H54 (cell line): ENCODE data around the gene KATNB1.

ENCODE experiments used
- DNase-seq: peaks from one replicate; pipeline ENCODE4 v3.0.0; 2011; ENCODE audit warnings: low spot score, mixed read lengths; ENCODE audit not compliant: insufficient read length
- FAIRE-seq: peaks from 3 replicates; lab custom pipeline; 2011; peaks lifted over from hg19 to GRCh38; lab: Jason Lieb, UNC
- POLR2A ChIP-seq: IDR thresholded peaks from 2 replicates; pipeline ENCODE4 v1.6.1; 2011; ENCODE audit warnings: low read depth, mild to moderate bottlenecking, low read length

KATNB1 gene, protein sequence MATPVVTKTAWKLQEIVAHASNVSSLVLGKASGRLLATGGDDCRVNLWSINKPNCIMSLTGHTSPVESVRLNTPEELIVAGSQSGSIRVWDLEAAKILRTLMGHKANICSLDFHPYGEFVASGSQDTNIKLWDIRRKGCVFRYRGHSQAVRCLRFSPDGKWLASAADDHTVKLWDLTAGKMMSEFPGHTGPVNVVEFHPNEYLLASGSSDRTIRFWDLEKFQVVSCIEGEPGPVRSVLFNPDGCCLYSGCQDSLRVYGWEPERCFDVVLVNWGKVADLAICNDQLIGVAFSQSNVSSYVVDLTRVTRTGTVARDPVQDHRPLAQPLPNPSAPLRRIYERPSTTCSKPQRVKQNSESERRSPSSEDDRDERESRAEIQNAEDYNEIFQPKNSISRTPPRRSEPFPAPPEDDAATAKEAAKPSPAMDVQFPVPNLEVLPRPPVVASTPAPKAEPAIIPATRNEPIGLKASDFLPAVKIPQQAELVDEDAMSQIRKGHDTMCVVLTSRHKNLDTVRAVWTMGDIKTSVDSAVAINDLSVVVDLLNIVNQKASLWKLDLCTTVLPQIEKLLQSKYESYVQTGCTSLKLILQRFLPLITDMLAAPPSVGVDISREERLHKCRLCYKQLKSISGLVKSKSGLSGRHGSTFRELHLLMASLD

DNA sequence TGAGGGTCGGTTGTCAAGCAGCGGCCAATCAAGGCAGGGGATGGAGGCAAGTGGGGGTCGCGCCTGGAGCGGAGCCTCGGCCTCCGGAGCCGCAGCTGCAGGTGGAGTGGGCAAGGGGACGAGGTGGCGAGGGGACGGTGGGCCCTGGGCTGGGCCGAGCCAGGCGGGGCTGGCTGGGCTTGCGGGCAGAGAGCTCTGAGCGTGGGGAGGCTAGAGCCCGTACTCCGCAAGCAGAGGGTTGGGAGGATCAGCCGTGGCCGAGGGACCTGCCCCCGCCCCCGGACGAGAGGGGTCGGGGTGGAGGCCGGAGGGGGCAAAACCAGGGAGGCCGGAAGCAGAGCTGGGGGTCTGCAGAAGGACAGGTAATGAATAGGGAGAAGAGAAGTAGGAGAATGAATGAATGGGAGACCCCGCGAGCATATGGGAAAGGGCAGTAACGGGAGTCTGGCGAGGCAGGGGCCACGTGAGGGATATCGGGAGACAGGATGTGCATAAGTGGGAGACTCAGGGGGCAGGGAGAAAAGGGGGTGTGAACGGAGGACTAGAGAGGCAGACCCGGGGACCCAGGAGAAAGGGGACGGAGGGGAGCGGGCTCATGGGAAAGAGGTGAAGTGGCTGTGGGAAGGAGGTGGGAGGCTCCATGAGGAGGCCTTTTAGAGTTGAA is at the start of gene KATNB1:
TSS of gene KATNB1 (plus strand) at position 16 of the 664 bp plus-strand sequence. CDS start 1,474 bp downstream, outside the sequence.
- TF ChIP-seq POLR2A: 0 out of 2 replicates have a peak, but pooled peaks have one; percentile 17
- no peak for FAIRE-seq
- no peak for DNase-seq

DNA sequence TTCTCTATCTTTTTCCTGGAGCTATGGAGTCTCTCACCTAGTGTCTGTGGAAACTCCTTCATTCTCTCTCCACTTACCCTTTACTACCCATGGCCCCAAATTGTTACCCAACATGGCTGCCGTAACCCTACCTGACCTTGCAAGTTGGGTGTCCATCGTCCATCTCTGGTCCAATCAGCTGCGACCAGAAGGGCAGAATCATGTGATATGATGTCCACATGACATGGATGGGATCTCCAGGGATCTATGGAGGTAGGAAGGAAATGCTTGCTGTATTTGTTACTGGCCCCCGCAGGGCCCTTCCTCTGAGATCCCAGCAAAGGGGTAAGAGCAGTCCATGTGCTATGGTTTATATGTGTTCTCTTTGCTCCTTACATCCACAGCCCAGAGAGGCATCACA is 49.0 kb upstream of the KATNB1 start:
- FAIRE-seq (no peak), DNase-seq (no peak)
- no peak for TF ChIP-seq POLR2A

DNA sequence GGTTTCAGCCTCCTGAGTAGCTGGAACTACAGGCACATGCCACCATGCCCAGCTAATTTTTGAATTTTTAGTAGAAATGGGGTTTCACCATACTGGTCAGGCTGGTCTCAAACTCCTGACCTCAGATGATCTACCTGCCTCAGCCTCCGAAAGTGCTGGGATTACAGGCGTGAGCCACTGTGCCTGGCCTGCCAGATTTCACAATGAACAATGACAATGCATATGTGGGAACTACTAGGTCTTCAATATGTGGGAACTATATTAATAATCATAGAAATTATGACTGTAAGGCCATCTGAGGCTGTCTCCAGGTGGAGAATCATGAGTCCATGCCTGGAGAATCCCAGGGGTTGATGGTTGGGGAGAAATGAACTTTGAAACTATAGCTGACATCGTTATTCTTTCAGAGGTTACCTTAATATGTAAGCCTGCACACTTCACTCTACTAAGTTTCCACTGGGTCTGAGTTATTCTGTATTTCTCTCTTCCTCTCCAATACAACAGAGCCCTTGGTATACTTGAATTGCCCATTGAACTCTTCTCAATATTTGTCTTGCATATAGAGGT is 48.1 kb upstream of the KATNB1 start:
- FAIRE-seq (no peak), DNase-seq (no peak)
- TF ChIP-seq POLR2A: no peak

DNA sequence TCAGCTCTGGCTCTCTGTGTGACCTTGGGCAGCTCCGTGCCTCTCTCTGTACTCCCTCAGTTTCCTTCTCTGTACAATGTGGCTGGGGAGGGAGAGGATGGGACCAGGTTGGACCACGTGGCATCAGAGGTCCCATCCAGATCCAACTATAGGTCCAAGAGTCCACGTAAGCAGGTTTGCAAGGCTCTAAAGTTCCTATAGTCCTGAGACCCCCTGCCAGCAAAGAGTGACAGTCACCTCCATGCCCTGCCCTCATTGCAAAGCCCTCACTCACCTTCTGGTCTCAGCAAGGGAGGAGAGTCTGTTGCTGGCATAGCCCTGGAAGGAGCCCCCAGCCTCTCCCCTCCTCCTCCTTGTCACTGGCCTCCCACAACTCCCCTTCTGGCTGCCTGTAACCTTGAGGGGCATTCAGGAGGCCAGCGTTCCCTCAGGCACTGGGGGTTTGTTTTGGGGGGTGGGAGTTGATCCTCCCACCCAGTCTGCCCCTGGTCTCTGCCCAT is 47.0 kb upstream of the KATNB1 start:
- DNase-seq: no peak
- no peak for FAIRE-seq
- no peak for TF ChIP-seq POLR2A

DNA sequence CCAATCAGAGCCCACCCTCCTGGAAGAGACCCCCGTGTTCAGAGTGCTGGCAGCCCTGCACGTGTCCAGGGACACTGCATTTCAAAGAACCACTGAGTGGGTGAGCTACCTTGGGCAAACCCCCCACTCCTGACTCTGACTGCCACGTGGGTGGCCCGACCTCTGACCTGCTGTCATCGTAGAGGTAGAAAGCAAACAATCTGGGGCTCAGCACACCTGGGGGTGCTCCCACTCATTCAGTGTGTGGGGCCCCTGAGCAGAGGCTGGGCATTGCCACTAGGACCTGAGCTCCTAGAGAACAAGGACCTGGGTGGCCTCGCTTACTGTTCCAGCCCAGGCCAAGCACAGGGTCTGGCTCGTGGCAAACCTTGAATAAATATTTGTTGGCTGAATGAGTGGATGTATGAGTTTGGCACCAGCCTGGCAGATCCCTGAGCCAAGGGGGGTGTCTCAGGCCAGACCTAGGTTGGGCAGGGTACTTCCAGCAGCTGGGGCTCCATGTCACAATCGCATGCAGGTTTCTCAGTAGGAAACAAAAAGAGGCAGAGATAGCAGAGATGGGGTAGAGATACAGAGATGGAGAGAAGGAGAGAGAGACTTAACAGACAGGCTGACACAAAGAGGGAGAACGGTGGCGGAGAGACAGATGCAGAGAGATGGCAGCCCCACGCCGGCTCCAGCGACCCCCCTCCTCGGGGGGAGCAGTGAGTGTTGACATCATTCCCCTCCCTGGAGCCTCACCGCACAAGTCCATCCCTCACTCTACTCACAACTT is 46.4 kb upstream of the KATNB1 start:
- FAIRE-seq (no peak), DNase-seq (no peak)
- TF ChIP-seq POLR2A: no peak

DNA sequence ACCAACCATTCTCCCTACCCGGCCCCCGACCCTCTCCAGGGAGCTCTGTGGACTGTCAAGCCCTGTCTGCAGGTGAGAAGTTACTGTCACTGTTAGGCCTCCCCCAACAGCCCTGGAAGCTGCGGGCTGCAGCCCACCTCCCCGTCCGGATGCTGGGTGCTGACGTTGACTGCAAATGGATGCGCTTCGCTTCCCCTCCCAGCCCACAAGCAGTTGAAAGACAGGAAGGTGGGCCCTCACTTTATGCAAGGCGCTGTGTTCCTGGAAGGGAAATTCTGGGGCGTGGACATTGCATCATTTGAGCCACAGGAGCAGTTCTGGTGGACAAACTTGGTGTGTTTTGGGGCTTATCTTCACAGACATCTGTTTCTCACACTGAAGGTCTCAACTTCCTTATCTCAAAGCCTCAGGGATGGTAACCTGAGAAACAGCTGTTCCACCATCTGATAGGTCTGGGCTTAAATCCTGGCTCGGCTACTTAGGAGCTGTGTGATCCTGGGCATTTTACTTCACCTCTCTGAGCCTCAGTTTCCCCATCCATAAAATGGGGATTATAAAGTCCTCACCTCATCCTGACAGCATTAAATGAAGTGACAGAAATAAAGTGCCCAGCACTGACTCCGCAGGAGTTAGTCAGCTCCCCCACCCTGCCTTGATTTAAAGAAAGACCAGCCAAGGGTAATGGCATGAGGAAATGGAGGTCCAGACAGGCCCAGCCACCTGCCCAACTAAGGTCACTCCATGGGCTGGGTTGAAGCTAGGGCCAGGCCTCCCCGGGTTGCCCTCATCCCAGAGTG is 45.6 kb upstream of the KATNB1 start:
- no peak for DNase-seq
- TF ChIP-seq POLR2A: no peak
- no peak for FAIRE-seq

DNA sequence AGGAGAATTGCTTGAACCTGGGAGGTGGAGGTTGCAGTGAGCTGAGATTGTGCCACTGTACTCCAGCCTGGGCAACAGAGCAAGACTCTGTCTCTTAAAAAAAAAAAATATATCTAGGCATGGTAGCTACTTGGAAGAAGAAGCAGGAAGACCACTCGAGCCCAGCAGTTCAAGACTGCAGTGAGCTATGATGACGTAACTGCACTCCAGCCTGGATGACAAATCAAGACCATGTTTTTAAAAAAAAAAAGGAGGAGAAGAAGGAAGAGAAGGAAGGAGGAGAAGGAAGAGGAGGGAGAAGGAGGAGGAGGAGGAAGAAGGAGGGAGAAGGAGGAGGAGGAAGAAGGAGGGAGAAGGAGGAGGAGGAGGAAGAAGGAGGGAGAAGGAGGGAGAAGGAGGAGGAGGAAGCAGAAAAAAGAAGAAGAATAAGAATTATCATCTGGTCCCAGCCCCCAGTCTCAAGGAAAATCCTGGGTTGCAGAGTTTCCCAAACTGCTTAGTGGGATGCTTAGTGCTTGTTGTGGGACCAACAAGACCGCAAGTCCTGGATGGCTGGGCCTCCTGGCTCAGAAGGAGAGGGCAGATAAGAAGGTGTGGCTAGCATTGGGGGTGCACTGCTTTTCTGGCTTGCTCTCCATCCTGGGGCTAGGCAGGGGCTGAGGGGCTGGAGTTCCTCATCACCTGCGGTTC is 44.6 kb upstream of the KATNB1 start:
- TF ChIP-seq POLR2A: no peak
- FAIRE-seq: no peak
- DNase-seq: no peak

DNA sequence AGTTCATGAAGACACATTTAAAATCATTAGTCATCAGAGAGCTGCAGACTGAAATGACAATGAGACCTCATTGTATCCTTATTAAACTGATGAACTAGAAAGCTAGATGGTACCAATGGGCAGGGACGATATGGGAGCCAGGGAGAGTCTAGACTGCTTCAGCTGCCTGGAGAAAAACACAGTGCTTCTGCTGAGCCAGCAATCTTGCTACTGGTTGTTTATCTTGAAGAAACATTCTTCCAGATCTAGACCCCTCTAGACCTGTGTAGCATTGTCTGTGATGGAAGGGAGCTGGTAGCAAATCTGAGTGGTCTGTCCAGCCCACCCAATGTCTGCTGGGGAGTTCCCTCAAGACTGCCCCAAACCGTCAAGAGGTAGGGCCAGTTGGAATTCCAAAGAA is 42.9 kb upstream of the KATNB1 start:
- DNase-seq: no peak
- TF ChIP-seq POLR2A: no peak
- FAIRE-seq: no peak

DNA sequence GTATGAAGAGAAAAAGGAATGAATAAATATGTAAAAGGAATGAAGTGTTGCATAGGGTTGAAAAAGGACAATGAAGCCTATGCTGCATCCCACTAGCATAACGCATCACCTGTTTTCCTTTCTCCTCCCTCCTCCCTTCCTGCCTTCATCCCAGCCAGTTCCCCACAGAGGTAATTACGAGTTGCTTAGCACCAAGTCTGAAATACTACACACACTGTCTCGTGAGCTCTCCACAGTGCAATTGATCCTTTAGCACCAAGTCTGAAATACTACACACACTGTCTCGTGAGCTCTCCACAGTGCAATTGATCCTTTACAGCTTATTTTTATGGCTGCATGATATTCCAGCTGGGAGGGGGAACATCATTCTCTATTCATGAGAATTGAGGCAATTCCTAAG is 42.0 kb upstream of the KATNB1 start:
- DNase-seq (no peak), FAIRE-seq (no peak)
- no peak for TF ChIP-seq POLR2A

DNA sequence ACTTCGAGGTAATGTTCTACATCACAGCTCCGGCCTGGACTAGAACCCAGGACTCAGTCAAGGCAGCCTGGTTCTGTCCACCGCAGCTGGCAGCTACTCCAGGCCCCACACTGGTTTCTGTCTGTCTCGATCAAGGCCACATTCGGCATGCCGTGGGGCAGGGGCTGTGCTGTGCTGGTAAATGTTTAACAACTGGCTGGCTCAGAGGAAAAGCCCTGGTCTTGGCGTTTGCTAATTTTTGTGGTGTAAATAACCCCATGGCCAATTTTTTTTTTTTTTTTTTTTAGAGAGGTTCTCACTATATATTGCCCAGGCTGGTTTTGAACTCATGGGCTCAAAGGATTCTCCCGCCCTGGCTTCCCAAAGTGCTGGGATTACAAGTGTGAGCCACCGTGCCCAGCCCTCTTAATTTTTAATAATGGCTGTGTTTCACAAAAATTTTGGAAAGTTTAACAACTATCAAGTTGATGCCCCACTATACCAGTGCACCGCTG is 41.3 kb upstream of the KATNB1 start:
- no peak for FAIRE-seq
- no peak for DNase-seq
- TF ChIP-seq POLR2A: no peak

DNA sequence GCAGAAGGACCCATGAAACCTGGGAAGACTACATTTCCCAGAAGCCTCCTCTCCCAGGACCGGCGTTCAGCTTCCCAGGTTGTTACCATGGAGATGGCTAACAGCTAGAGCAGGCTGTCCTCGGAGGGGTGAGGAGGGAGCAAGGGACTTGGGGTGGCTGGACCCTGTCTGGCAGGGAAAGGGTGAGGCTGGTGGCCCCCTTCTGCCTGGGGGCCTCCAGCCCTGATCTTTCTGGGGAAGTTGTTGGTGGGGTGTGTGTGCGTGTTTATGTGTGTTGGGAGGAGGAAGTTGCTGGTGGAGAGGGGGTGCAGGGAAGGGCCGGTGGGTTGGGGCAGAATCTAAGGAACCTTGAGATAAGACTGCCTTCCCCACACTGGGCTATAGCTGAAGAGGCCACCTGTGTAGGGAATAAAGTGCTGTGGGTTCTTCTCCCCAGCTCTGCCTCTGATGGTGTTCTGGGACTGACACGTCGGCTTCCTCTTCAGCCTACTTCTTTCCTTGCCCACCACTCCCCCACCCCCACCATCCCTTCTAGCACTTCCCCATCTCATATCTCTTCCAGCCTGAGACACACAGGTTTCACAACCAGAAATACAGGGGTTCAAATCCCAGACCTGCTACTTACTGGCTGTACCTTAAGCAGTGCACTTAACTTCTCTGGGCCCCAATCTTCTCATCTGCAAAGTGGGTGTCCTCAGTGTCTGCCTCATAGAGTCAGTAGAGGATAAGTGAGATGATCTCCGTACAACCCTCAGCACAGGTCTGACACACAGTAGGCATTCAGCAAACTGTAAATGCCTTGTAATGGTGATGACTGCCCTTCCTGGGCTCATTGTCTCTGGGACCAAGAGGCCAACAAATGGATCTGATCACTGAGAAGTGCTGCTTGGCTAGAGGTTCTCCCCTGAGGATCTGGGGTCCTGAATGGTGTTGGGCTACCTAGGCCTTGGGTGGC is 40.6 kb upstream of the KATNB1 start, which contains the start of gene DRC7:
TSS of gene DRC7 (plus strand) at position 82 of the 955 bp plus-strand sequence. CDS start 3,144 bp downstream, outside the sequence.
- DNase-seq (peak; percentile 86), FAIRE-seq (no peak)
- TF ChIP-seq POLR2A: no peak
